ENCODE results near the gene EPYC.

Gene EPYC, protein sequence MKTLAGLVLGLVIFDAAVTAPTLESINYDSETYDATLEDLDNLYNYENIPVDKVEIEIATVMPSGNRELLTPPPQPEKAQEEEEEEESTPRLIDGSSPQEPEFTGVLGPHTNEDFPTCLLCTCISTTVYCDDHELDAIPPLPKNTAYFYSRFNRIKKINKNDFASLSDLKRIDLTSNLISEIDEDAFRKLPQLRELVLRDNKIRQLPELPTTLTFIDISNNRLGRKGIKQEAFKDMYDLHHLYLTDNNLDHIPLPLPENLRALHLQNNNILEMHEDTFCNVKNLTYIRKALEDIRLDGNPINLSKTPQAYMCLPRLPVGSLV

DNA sequence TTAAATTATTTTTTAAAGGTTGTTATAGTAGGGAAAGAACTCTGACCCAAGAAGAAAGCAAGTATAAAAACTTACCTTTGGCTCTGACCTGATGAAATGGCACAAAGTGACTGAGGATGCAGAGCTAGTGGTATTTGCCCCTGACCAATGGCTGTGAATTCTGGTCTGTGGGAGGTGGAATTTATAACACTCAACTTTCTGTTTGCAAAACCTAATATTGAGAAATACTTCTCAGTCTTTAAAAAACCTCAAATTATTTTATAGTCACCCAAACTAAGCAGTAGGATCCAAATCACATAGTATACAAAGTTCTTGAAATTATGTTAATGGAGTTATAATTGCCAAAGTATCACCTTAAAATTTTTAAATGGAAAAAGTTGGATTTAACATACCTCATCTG is at the start of gene EPYC:
Gene EPYC, minus strand, starts transcription at position 101 of the 400 bp plus-strand sequence. CDS start 2,407 bp downstream, outside the sequence.
- TF ChIP-seq, protein P1, sequence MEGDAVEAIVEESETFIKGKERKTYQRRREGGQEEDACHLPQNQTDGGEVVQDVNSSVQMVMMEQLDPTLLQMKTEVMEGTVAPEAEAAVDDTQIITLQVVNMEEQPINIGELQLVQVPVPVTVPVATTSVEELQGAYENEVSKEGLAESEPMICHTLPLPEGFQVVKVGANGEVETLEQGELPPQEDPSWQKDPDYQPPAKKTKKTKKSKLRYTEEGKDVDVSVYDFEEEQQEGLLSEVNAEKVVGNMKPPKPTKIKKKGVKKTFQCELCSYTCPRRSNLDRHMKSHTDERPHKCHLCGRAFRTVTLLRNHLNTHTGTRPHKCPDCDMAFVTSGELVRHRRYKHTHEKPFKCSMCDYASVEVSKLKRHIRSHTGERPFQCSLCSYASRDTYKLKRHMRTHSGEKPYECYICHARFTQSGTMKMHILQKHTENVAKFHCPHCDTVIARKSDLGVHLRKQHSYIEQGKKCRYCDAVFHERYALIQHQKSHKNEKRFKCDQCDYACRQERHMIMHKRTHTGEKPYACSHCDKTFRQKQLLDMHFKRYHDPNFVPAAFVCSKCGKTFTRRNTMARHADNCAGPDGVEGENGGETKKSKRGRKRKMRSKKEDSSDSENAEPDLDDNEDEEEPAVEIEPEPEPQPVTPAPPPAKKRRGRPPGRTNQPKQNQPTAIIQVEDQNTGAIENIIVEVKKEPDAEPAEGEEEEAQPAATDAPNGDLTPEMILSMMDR (IDR thresholded peaks at IDR 0.05; ENCODE audit: borderline replicate concordance, control extremely low read depth, extremely low read depth, insufficient read depth, missing control alignments), result no peak
- in situ Hi-C loops (cut with MboI; ENCODE audit: low sequenced_read_pairs, unreplicated experiment), result no loop called here
- DNase-seq (ENCODE audit: low spot score), result no peak

DNA sequence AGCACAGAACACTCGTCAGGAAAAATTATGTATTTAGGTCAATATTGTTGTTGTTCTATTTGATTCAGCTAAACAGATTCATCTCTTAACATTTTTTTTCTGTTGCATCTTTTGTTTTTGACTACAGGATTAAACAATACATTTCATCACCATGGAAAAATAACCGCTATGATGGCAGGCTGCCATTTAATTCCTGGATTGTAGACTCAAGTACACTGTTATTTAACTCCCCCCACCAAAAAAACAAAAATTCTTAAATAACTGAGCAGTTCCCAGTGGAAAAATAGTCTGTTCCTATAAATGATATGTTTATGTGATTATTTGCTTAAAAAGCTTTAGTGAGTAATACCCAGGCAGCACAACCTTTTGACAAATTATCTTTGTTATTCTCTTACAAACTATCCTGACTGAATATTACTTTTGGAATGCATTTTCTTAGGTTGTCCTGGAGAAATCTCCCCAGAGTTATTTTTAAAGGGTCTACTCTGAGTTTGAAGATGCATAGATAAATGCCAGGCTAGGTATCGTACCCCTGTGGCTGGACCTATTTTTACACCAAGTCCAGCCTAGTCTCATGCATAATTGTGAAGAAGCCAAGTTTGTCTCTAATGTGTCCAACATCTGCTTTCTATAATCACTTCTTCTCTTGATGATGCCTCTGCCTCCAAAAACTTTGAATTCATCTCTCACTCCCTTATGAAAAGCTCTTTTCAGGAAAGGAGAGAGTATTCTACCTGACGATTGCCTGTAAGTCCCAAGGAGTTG is 49.4 kb upstream of the EPYC start:
- in situ Hi-C loops (cut with MboI; ENCODE audit: low sequenced_read_pairs, unreplicated experiment), result no loop called here
- TF ChIP-seq, protein P1 (IDR thresholded peaks at IDR 0.05; ENCODE audit: borderline replicate concordance, control extremely low read depth, extremely low read depth, insufficient read depth, missing control alignments), result no peak
- DNase-seq (ENCODE audit: low spot score), result no peak

DNA sequence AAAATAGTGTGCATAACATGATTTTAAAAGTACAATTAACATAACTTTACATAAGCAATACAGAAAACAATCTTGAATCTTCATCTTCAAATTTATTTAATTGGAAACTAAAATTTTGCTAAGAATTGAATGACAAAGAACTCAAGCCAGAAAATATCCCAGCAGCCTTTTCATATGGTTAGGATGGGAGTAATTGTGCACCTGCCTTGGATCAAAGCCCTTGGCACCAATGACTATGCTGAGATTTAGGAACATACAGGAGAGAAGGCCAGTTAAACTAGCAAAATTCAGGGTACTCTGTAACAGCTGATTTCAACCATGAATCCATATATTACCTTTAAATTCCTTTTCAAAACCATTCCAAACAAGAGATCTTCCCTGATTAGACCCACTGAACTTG is 47.3 kb upstream of the EPYC start:
- TF ChIP-seq, protein P1 (IDR thresholded peaks at IDR 0.05; ENCODE audit: borderline replicate concordance, control extremely low read depth, extremely low read depth, insufficient read depth, missing control alignments), result no peak
- in situ Hi-C loops (cut with MboI; ENCODE audit: low sequenced_read_pairs, unreplicated experiment), result no loop called here
- DNase-seq (ENCODE audit: low spot score), result no peak

DNA sequence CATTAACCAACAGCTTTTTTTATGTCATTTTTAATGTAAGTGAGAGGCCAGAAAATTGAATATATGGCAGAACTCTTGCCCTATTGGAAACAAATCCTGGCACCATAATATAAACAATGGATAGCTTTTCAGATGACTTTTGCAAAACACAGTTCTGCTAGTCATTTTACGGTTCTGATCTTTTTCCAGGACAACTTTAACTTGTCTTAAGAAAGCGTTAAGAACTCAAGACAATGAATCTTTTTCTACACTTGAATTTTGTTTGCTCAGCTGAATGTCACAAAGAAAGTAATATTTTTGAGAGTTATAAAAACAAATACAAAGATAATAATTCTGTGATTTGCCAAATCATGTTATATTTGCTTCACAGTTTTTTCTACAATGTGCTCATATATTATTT is 39.8 kb upstream of the EPYC start:
- no peak for DNase-seq (ENCODE audit: low spot score)
- TF ChIP-seq, protein P1 (IDR thresholded peaks at IDR 0.05; ENCODE audit: borderline replicate concordance, control extremely low read depth, extremely low read depth, insufficient read depth, missing control alignments), result no peak
- in situ Hi-C loops (cut with MboI; ENCODE audit: low sequenced_read_pairs, unreplicated experiment), result no loop called here

DNA sequence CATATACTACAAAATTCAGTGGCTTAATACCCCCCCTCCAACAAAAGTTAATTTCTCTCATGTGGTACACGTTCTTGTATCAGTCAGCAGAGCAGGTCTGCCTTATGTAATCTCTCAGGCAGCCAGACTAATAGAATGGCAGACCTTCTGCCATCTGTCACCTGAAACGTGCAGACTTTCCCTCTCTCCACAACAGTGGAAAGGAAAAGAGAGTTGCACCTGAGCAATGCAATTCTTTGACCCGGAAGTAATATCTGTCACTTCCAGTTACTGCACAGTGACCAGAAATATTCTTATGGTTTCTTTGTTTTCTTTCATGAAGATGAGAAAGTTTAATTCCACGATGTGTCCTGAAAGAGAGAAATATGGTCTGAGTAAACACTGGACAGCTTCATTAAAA is 38.6 kb upstream of the EPYC start:
- TF ChIP-seq, protein P1 (IDR thresholded peaks at IDR 0.05; ENCODE audit: borderline replicate concordance, control extremely low read depth, extremely low read depth, insufficient read depth, missing control alignments), result no peak
- in situ Hi-C loops (cut with MboI; ENCODE audit: low sequenced_read_pairs, unreplicated experiment), result no loop called here
- DNase-seq (ENCODE audit: low spot score), result no peak

DNA sequence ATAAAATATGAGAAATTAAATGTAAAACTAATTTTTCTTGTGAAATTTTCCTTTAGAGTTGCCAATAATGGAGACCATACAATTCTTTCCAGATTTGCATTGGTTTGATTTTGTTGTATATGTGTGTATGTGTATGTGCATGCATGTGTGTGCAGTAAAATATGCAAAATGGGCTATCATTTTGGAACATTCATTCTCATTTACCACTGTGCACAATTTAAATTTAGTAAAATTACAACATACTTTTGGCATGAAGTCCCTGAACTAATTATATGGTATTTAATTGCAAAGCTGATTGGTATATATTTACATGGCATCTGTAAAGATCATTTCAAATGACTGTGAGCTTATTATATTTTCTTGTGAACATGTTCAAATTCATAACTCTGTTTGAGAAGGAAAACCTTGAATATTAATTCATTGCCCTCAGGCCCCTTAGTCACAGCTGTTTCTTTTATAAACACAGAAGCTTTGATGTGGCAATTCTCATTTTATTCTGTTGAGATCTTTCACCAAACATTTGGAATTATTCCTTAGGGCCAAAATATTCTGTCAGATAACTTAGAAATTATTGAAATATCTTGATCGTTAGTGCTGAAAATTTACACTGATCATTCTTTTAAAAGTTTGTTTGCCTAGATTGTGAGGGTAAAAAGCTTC is 35.5 kb upstream of the EPYC start:
- no peak for DNase-seq (ENCODE audit: low spot score)
- in situ Hi-C loops (cut with MboI; ENCODE audit: low sequenced_read_pairs, unreplicated experiment), result no loop called here
- TF ChIP-seq, protein P1 (IDR thresholded peaks at IDR 0.05; ENCODE audit: borderline replicate concordance, control extremely low read depth, extremely low read depth, insufficient read depth, missing control alignments), result no peak

Measured in GM13976 (cell line).